ENCODE measurements around the gene CMC1. TPM values are rescaled to one million over a fixed set of nuclear protein-coding genes. Genes with fewer than 3 reads are reported as not detected.

The CMC1 gene
- total RNA-seq, 1 donor from 2014 or later: 29.5 TPM

DNA sequence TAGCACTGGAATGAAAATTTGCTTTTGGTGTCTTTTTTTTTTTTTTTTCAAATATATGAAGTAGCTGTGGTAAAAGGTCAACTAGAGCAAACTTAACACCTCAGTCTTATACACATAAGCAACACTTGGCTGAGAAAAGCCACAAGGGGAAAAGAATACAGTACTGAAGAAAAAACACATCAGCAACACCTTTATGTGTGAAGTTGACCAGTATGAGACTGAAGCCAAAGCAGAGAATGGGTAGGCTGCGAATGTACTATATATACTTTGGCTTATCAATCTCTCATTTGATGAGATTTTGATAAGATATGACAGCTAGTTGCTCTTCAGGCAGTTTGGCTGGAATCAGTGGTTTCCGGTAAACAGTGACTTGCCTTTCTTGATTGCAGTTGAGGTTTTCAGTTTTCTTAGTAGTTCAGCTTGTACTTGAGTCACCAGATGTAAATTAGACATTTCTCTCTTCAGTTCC is 85.1 kb downstream of the CMC1 start:
- Mint-ChIP-seq H3K9me3 (no peaks in the 10 kb centered on the region), H3K36me3 (ENCODE audit: low read depth) (peaks cover 26% of the 10 kb centered on the region), H3K27me3 (ENCODE audit: insufficient read depth) (peaks cover 1% of the 10 kb centered on the region), H3K4me1 (ENCODE audit: low read depth) (peaks cover 54% of the 10 kb centered on the region), H3K4me3 (no peak overlapping the region), H3K27ac (peak overlapping the region; percentile 78)
- intact Hi-C loops (cut with micrococcal nuclease): loop anchor here (1.0 to 5.0 kb wide), 12 partner anchors 9 to 844 kb away; partner anchors contain the start of genes AZI2, CMC1, SLC4A7 and ZCWPW2
- DNase-seq (ENCODE audit: low spot score): peak; percentile 56

DNA sequence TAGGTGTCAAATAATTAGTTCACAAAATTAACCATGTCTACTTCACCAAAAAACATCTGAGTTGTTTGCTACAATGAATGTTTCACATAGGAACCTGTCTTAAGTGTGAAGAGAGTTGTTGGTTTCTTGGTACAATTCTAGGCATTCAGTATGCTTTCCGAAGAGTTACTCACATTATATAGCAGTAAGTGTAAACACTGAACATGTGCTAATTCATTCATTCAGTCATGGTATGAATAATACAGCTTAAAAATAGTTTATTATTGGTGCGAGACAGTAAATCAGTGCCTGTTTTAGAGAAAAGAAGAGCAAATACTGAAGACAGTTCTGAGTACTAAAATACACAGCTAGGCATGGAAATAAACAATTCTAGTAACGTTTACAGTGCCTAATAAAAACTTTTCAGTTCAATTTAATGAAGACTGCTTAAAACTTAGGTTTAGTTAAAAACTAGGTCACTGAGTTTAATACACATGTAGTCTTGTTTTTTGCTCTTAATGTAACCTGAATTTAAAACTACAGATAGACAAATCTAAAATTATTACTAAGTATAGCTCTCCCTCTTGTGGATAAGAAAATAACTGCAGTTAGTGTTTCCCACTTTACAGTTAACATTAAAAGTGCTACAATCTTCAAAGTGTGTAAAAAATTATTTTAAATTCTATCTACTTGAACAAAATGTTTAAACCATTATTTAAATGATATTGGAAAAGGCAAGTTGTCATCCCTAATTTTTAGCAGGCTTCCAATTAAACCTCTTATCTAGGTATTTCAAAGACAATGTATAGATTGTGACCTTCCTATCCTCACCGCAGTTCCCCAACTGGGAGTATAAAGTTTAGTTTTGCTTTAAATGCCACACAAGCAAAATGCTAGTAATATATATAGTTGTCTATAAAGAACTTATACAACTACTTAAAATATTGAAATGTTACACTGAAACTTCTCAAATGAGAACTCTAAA is 87.1 kb downstream of the CMC1 start:
- DNase-seq (ENCODE audit: low spot score): no peak
- Mint-ChIP-seq H3K27me3 (ENCODE audit: insufficient read depth) (peaks cover 1% of the 10 kb centered on the region), H3K4me3 (no peak overlapping the region), H3K9me3 (no peaks in the 10 kb centered on the region), H3K27ac (peak overlapping the region; percentile 29), H3K36me3 (ENCODE audit: low read depth) (peaks cover 23% of the 10 kb centered on the region), H3K4me1 (ENCODE audit: low read depth) (peaks cover 44% of the 10 kb centered on the region)
- intact Hi-C loops (cut with micrococcal nuclease): loop anchor here (1.0 to 5.0 kb wide), 4 partner anchors 276 to 846 kb away; partner anchors contain the start of gene SLC4A7

DNA sequence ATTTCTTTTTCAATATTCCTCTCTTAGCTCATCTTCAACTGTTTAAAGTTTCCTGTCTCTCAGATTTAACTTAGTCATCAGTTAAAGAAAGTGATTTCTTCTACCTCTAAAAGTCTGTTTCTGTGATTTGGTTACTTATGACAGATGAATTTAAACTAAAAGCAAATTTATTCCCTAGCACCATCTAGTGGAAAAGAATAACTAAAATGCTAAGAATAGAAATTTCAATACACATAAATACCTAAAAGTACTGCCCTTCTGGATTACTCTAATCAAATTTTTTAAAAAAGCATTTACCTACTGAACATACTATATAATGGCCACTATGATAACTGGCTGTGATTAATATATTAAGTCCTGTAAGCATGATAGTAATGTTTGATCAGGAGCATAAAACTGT is 93.1 kb downstream of the CMC1 start:
- no peak overlapping the region for H3K4me3 Mint-ChIP-seq
- peaks cover 14% of the 10 kb centered on the region for H3K4me1 Mint-ChIP-seq (ENCODE audit: low read depth)
- peaks cover 33% of the 10 kb centered on the region for H3K36me3 Mint-ChIP-seq (ENCODE audit: low read depth)
- H3K27me3 Mint-ChIP-seq (ENCODE audit: insufficient read depth): peaks cover 1% of the 10 kb centered on the region
- no peak for DNase-seq (ENCODE audit: low spot score)
- intact Hi-C loops (cut with micrococcal nuclease): loop anchor here (5.0 kb wide), 1 partner anchor 1022 kb away; no protein-coding TSS in a partner anchor
- no peaks in the 10 kb centered on the region for H3K9me3 Mint-ChIP-seq
- no peak overlapping the region for H3K27ac Mint-ChIP-seq

DNA sequence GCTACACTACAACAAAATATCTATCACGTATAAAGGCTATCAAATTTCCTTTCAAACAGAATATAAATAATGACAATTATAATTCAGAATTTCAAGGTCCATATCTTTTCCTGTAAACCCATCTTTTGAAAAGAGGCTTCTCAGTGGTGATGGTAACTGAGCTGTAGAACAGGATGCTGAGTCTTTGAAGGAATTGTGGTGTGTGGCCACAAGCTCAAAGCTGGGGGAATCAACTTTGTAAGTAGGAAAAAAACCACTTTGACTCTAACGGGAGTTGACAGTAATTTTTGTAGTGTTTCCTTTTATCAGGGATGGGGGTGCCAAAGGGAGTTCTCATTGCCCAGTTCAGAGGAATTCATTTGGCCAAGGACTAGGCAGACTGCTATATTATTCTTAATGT is 93.8 kb downstream of the CMC1 start:
- no peak for DNase-seq (ENCODE audit: low spot score)
- peaks cover 19% of the 10 kb centered on the region for H3K4me1 Mint-ChIP-seq (ENCODE audit: low read depth)
- H3K27me3 Mint-ChIP-seq (ENCODE audit: insufficient read depth): peaks cover 1% of the 10 kb centered on the region
- intact Hi-C loops (cut with micrococcal nuclease): no loop called here
- no peak overlapping the region for H3K27ac Mint-ChIP-seq
- peaks cover 33% of the 10 kb centered on the region for H3K36me3 Mint-ChIP-seq (ENCODE audit: low read depth)
- no peaks in the 10 kb centered on the region for H3K9me3 Mint-ChIP-seq
- H3K4me3 Mint-ChIP-seq: no peak overlapping the region

DNA sequence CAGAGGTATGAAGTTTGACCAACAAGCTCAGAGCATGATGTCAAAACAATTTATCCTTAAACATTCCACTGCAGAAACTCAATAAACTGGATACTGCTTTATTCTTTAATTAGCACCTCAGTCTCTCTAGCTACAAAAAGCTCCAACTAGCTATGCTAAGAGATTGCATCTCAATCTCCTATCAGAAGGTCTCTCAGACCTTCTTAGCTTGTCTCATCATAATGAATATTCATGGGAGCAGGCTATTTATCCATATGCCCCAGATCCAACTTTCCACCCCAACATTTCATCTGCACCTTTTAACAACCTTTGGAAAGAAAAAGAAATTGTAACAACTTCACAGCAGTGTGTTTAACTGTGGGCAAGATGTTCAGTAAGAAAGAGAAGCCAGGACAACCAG is 95.8 kb downstream of the CMC1 start:
- no peak for DNase-seq (ENCODE audit: low spot score)
- Mint-ChIP-seq H3K4me3 (no peak overlapping the region), H3K27me3 (ENCODE audit: insufficient read depth) (no peaks in the 10 kb centered on the region), H3K27ac (no peak overlapping the region), H3K4me1 (ENCODE audit: low read depth) (peaks cover 27% of the 10 kb centered on the region), H3K36me3 (ENCODE audit: low read depth) (peaks cover 26% of the 10 kb centered on the region), H3K9me3 (no peaks in the 10 kb centered on the region)
- intact Hi-C loops (cut with micrococcal nuclease): no loop called here

DNA sequence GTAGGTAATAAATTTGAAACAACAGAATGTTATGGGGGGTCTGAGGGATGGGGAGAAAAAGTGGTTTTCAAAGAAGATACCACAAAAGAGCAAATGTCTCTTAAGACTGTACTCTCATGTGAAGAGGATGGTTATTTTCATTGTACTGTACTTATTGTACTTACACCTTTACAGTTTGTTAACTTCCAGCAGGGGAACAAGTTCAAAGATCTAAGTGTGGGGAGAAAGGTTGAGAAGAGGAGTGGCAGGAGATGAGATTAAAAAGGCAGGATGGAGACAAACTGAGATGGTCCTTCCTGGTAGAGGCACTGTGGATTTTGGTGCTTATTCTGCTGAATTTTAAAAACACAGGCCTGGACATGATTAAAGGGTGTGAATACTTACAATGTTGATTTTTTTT is 101.7 kb downstream of the CMC1 start:
- intact Hi-C loops (cut with micrococcal nuclease): loop anchor here (10.0 kb wide), 2 partner anchors 842 to 942 kb away; partner anchors contain the start of gene RBMS3
- Mint-ChIP-seq H3K36me3 (ENCODE audit: low read depth) (peaks cover 9% of the 10 kb centered on the region), H3K4me1 (ENCODE audit: low read depth) (peaks cover 62% of the 10 kb centered on the region), H3K27ac (peak overlapping the region; percentile 51), H3K9me3 (no peaks in the 10 kb centered on the region), H3K27me3 (ENCODE audit: insufficient read depth) (no peaks in the 10 kb centered on the region), H3K4me3 (no peak overlapping the region)
- no peak for DNase-seq (ENCODE audit: low spot score)

DNA sequence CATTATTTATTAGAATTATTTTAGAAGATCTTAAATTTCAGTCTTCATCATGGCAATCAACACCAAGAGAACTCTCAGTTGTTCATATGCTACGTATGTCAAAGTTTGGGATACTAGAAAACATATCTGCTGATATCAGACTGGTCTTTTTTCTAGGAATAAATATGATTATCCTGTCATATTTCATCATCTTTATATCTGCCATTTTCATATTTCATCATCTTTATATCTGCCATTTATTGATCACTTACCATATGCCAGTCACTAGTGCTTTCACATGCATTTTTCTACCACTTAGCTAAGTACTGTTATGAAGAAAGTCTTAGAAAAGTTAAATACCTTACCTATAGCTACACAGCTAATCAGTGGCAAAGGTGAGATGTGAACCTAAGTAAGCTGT is 104.3 kb downstream of the CMC1 start:
- Mint-ChIP-seq H3K36me3 (ENCODE audit: low read depth) (peaks cover 11% of the 10 kb centered on the region), H3K27me3 (ENCODE audit: insufficient read depth) (no peaks in the 10 kb centered on the region), H3K4me1 (ENCODE audit: low read depth) (peaks cover 72% of the 10 kb centered on the region), H3K27ac (no peak overlapping the region), H3K9me3 (no peaks in the 10 kb centered on the region), H3K4me3 (no peak overlapping the region)
- DNase-seq (ENCODE audit: low spot score): no peak
- intact Hi-C loops (cut with micrococcal nuclease): loop anchor here (5.0 to 10.0 kb wide), 4 partner anchors 713 to 2002 kb away; partner anchors contain the start of gene RBMS3

DNA sequence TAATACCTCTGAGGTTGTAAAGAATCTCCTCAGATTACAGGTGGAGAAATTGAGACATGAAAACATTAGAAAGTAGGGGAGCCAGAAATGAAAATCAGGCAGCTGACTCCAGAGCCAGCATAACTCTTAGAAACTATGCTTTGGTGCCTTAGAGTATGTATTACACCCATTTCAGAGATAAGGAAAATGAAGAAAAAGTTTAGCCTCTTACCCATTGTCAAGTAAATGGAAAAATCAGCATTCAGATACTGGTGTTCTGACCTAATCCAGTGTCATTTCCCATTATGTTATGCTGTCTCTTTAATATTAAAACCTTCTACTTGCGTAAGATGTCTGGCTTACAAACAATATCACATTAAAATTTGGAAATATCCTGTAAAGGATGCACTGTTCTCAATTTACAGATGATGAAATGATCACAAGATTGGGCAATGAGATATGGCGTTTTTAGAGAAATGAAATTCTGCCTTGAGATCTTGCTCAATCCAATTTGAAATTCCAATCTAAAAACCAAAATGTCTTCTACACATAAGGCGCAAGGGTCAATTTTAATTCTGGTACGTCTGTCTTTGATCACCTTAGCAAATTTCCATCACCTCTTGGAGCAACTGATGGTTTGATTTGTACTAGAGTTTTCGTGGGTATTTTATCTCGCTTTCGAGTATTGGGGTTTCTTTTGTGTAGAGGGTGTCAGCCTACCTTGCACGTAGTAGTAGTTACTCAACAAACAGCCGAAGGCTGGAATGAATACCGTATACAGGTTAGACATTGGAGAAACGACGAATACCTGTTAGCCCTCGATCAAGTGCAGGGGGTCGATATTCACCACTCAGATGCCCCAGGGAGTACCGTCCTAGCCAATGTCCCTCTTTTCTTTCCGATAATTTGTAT is 106.2 kb downstream of the CMC1 start:
- Mint-ChIP-seq H3K4me1 (ENCODE audit: low read depth) (peaks cover 76% of the 10 kb centered on the region), H3K36me3 (ENCODE audit: low read depth) (peaks cover 20% of the 10 kb centered on the region), H3K4me3 (peak overlapping the region; percentile 98), H3K27ac (peak overlapping the region; percentile 98), H3K27me3 (ENCODE audit: insufficient read depth) (no peaks in the 10 kb centered on the region), H3K9me3 (peaks cover 10% of the 10 kb centered on the region)
- intact Hi-C loops (cut with micrococcal nuclease): loop anchor here (1.0 to 10.0 kb wide), 7 partner anchors 21 to 2000 kb away; partner anchors contain the start of gene RBMS3
- no peak for DNase-seq (ENCODE audit: low spot score)

DNA sequence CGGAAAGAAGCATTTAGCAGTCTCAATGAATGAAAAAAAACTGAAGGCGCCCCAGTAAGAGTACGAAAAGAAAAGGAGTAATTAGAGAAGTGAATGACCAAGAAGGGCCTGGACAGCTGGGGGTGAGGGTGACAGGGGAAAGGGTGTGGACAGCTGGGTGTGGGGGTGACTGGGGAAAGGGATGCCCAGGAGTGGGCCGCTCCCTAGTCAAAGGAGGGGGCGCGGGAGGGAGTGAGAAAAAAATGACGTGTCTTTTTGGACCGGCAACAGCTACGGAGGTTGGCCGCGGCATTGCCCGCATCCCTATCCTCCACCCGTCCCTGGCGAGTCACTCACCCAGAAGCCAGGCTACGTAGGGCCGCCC is 106.8 kb downstream of the CMC1 start:
- Mint-ChIP-seq H3K27me3 (ENCODE audit: insufficient read depth) (no peaks in the 10 kb centered on the region), H3K27ac (peak overlapping the region; percentile 98), H3K4me3 (peak overlapping the region; percentile 98), H3K9me3 (peaks cover 10% of the 10 kb centered on the region), H3K4me1 (ENCODE audit: low read depth) (peaks cover 70% of the 10 kb centered on the region), H3K36me3 (ENCODE audit: low read depth) (peaks cover 18% of the 10 kb centered on the region)
- intact Hi-C loops (cut with micrococcal nuclease): loop anchor here (1.0 to 10.0 kb wide), 7 partner anchors 22 to 1999 kb away; partner anchors contain the start of gene RBMS3
- DNase-seq (ENCODE audit: low spot score): no peak

DNA sequence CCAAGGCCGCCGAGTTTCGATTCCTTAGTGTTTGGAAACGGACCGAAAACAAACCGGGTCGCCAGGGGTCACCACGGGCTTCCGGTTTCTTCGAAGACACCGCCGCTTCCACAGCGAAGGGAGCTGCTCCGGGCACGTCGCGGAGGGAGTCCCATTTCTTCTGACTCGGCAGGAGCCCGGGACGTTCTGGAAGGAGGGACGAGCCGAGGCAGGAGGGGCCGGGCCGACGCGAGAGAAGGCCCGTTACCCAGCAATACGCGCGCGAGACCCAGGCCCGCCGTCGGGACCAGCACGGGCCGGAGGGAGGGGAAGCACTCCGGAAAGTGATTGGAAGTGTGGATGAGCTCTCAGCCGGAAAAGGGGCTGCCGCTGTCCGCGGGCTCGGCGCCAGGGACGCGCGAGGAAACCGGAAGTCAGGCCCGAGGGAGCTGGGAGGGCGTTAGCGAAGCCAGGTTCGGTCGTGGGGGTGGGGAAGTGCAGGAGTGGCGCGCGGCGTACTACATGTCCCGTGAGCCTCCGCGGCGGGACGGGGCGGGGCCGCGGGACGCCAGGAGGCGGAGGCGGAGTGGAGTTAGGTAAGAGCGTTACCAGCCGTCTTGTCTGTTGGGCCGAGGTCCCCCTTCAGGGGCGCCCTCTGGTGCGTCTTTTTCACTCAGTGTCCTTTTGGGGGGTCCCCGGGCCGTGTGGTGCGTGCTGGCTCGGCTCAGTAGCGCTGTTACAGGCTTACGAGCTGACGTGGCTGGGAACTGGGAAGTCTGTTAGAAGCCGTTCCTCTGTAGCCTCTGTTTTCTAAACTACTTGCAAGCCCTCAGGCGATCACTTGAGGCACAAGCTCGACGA is 107.4 kb downstream of the CMC1 start, which contains the start of the genes AZI2 and ZCWPW2:
AZI2 (minus strand) TSS at position 196 of the 840 bp plus-strand sequence. CDS start 8,207 bp downstream, outside the sequence.
ZCWPW2 (plus strand) TSS at position 93 of the 840 bp plus-strand sequence. CDS start 64,348 bp downstream, outside the sequence.
- H3K27ac Mint-ChIP-seq: peak within 1 kb of the TSS; percentile 98
- peaks cover 15% of the 10 kb centered on the region for H3K9me3 Mint-ChIP-seq
- H3K4me3 Mint-ChIP-seq: peak within 1 kb of the TSS; percentile 98
- peak; percentile 90 for DNase-seq (ENCODE audit: low spot score)
- no peaks in the 10 kb centered on the region for H3K27me3 Mint-ChIP-seq (ENCODE audit: insufficient read depth)
- peaks cover 20% of the 10 kb centered on the region for H3K36me3 Mint-ChIP-seq (ENCODE audit: low read depth)
- H3K4me1 Mint-ChIP-seq (ENCODE audit: low read depth): peaks cover 66% of the 10 kb centered on the region
- intact Hi-C loops (cut with micrococcal nuclease): loop anchor here (1.0 to 10.0 kb wide), 11 partner anchors 23 to 1998 kb away; partner anchors contain the start of genes CMC1, NEK10, RBMS3 and SLC4A7

DNA sequence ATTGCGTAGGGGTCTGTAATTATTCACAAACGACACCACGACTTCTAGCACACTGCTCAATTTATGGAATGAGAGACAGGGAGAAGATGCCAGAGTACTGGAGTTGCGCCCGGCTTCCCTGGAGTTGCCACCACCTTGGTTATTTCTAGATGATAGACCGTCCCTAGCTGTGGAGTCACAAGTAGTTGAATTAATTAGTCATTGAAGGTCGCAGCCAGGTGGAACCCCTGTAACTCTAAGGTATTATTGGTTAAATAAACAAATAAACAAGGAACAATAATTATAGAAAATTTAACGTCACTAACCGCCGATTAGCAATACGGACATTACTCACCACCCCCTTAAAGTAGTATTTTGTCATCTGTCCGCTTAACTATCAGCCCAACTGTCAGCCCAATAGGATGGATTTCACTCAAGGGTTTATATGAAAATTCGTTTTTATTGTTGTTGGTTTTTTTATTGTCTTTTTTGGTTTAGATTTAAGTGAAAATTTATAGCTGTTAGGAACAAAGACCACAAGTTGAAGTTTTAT is 108.1 kb downstream of the CMC1 start:
- H3K27me3 Mint-ChIP-seq (ENCODE audit: insufficient read depth): no peaks in the 10 kb centered on the region
- intact Hi-C loops (cut with micrococcal nuclease): loop anchor here (1.0 to 10.0 kb wide), 9 partner anchors 108 to 1998 kb away; partner anchors contain the start of genes CMC1, NEK10, RBMS3 and SLC4A7
- H3K4me1 Mint-ChIP-seq (ENCODE audit: low read depth): peaks cover 66% of the 10 kb centered on the region
- peak overlapping the region; percentile 98 for H3K4me3 Mint-ChIP-seq
- H3K36me3 Mint-ChIP-seq (ENCODE audit: low read depth): peaks cover 23% of the 10 kb centered on the region
- H3K9me3 Mint-ChIP-seq: peaks cover 18% of the 10 kb centered on the region
- DNase-seq (ENCODE audit: low spot score): no peak
- peak overlapping the region; percentile 98 for H3K27ac Mint-ChIP-seq
